Endothelial cell of umbilical vein (primary cell): ENCODE data around the gene TRIM37. TPM values are rescaled to one million over a fixed set of nuclear protein-coding genes. Genes with fewer than 3 reads are reported as not detected.

Experiments used
- BruUV-seq: library from RNA; stranded (reverse); fragments of 400-500 nt; replicated peaks from 2 replicates; lab custom pipeline; 2021; lab: Mats Ljungman, UMichigan
- CTCF ChIA-PET: fragments of 300-600, 350-600 bp; sonication (Branson Sonifier 250); formaldehyde crosslinking; loops from one replicate; lab custom pipeline; 2021; ENCODE audit warnings: antibody characterized with exemption, inconsistent platforms; lab: Charles Lee
- POLR2A ChIA-PET: fragments of 300-600, 350-600 bp; sonication (Branson Sonifier 250); formaldehyde crosslinking; loops from one replicate; lab custom pipeline; 2021; ENCODE audit warnings: antibody characterized with exemption, inconsistent platforms; lab: Charles Lee
- DNase-seq: peaks from one replicate; pipeline ENCODE4 v3.0.0-alpha.2; 2011; ENCODE audit warnings: low read depth, low spot score
- FAIRE-seq: peaks from 2 replicates; lab custom pipeline; 2011; peaks lifted over from hg19 to GRCh38; lab: Jason Lieb, UNC
- H2AFZ ChIP-seq: 2 replicates; pipeline ENCODE4 v1.6.0; 2012; ENCODE audit warnings: low read depth, low read length, control low read depth, inconsistent platforms
- H3K27ac ChIP-seq: 2 replicates; pipeline ENCODE4 v1.5.1; 2011; ENCODE audit warnings: low read depth, mild to moderate bottlenecking, control low read depth, low read length, moderate library complexity; ENCODE audit not compliant: insufficient read depth
- H3K27me3 ChIP-seq, 2 experiments: 2 replicates each; pipeline versions ENCODE4 v1.6.0 to v1.6.1; 2011; ENCODE audit warnings: low read length in 2 of 2, mixed read lengths in 1 of 2; ENCODE audit not compliant: control insufficient read depth in 2 of 2, insufficient read depth in 2 of 2
- H3K36me3 ChIP-seq, 2 experiments: 2 replicates in 1 of 2; 3 replicates in 1 of 2; pipeline ENCODE4 v1.5.1; 2011; ENCODE audit warnings: low read length in 2 of 2, mild to moderate bottlenecking in 1 of 2, moderate library complexity in 1 of 2; ENCODE audit not compliant: control insufficient read depth in 2 of 2, insufficient read depth in 2 of 2; ENCODE audit errors: extremely low read depth in 1 of 2
- H3K4me1 ChIP-seq: 3 replicates; pipeline ENCODE4 v1.5.1; 2011; ENCODE audit warnings: mild to moderate bottlenecking, low read length; ENCODE audit not compliant: control insufficient read depth, insufficient read depth; ENCODE audit errors: extremely low read depth
- H3K4me2 ChIP-seq: 2 replicates; pipeline ENCODE4 v1.6.1; 2011; ENCODE audit warnings: low read length, control low read depth, mixed read lengths; ENCODE audit not compliant: insufficient read depth
- H3K4me3 ChIP-seq, 3 experiments: fragments of 200-600 bp in 1 of 3; sonication (generic), shearing (Covaris generic) in 1 of 3; replicated peaks in 1 of 3; 2 replicates each; pipeline ENCODE4 v1.5.1; 2011 to 2016; ENCODE audit warnings: control low read depth in 3 of 3, low read length in 3 of 3, mild to moderate bottlenecking in 2 of 3, inconsistent platforms in 1 of 3, low read depth in 1 of 3, moderate library complexity in 1 of 3; ENCODE audit not compliant: insufficient read depth in 1 of 3
- H3K79me2 ChIP-seq: 2 replicates; pipeline ENCODE4 v1.6.0; 2012; ENCODE audit warnings: low read length, inconsistent platforms; ENCODE audit not compliant: control insufficient read depth, insufficient read depth
- H3K9ac ChIP-seq: replicated peaks from 2 replicates; pipeline ENCODE3; 2011; ENCODE audit warnings: low read length, control low read depth; ENCODE audit not compliant: insufficient read depth; ENCODE audit errors: extremely low read depth
- H3K9me1 ChIP-seq: replicated peaks from 3 replicates; pipeline ENCODE4 v1.6.0; 2011; ENCODE audit warnings: mild to moderate bottlenecking, low read length; ENCODE audit not compliant: control insufficient read depth, insufficient read depth; ENCODE audit errors: extremely low read depth
- H3K9me3 ChIP-seq: replicated peaks from 2 replicates; pipeline ENCODE4 v1.5.1; 2012; ENCODE audit warnings: low read length, inconsistent platforms; ENCODE audit not compliant: control insufficient read depth, insufficient read depth
- H4K20me1 ChIP-seq: replicated peaks from 2 replicates; pipeline ENCODE3; 2011; ENCODE audit warnings: mild to moderate bottlenecking, low read length; ENCODE audit not compliant: control insufficient read depth, insufficient read depth; ENCODE audit errors: extremely low read depth
- FOS ChIP-seq: IDR thresholded peaks from 2 replicates; pipeline ENCODE4 v1.6.1; 2011; ENCODE audit warnings: mild to moderate bottlenecking, low read length, moderate library complexity, borderline replicate concordance; ENCODE audit not compliant: insufficient read depth
- MYC ChIP-seq: IDR thresholded peaks from one replicate; pipeline ENCODE4 v1.6.1; 2011; ENCODE audit warnings: mild to moderate bottlenecking, low read depth, low read length
- POLR2A ChIP-seq: IDR thresholded peaks from 2 replicates; pipeline ENCODE4 v1.6.1; 2012; ENCODE audit warnings: low read depth, mild to moderate bottlenecking, control low read depth, low read length
- dilution Hi-C: fragments of 300-500 bp; cut with MboI; formaldehyde crosslinking; loops from one replicate; pipeline ENCODE4 v1.15.0; 2019; ENCODE audit warnings: low sequenced_read_pairs; ENCODE audit not compliant: extremely low pct_ligation_motif_present
- intact Hi-C: fragments of 100-400 bp; cut with micrococcal nuclease; formaldehyde crosslinking; loops from one replicate; pipeline ENCODE4 v1.10.0; 2022
- polyA plus RNA-seq, 4 experiments: library from polyadenylated mRNA; depleted of rRNA in 3 of 4; stranded (reverse) in 3 of 4; unstranded in 1 of 4; fragments of >200 nt; gene quantifications; 2 replicates each; pipeline versions ENCODE4 v1.2.1 to v1.2.3, GENCODE V29; 2011 to 2012; ENCODE audit warnings: missing spikeins in 1 of 4
- total RNA-seq: library from RNA; stranded (reverse); gene quantifications from 2 replicates; pipeline ENCODE4 v1.2.3, GENCODE V29; 2021
- TF ChIP-seq, protein P1 (sequence below): IDR thresholded peaks from 2 replicates; pipeline ENCODE4 v1.6.1; 2011; ENCODE audit not compliant: insufficient read depth, insufficient read length
- TF ChIP-seq, protein P2 (sequence below), 2 donors: IDR thresholded peaks; 1 replicate in 1 of 2; 2 replicates in 1 of 2; pipeline ENCODE4 v1.5.1; 2011; ENCODE audit warnings: low read length in 2 of 2, mild to moderate bottlenecking in 2 of 2, moderate library complexity in 2 of 2, control low read depth in 1 of 2, inconsistent platforms in 1 of 2, low read depth in 1 of 2; ENCODE audit not compliant: insufficient read depth in 1 of 2; ENCODE audit errors: extremely low read depth in 1 of 2

Gene TRIM37
- total and polyA plus RNA-seq, 2 donors (not counting 3 experiments of a cell fraction or from before 2014, with no cell fraction given) = 18.8 to 41.9 TPM

DNA sequence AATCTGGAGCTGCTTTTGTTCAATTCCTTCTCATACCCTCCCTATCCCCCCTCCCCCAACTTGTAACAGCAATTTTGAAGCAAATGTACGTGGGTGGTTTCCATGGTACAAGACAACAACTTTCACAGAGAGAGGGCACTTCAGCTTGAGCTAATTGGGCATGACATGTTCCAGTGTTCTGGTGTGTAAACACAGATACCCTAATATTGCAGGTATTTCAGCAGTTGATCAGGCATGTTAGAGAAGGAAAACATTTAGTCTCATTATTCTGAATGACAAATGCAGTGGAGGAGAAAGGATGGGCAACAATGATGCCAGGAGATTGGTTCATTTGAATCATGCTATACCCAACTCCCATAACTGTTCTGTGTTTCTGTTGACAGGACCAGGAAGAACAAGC lies 137.5 kb downstream of the TRIM37 start:
- no peaks in the 10 kb centered on the region for H3K9me3 ChIP-seq
- no peak overlapping the region for H3K4me2 ChIP-seq
- BruUV-seq = no TSS peak
- H3K4me1 ChIP-seq = no peaks in the 10 kb centered on the region
- H3K4me3 ChIP-seq = no peak overlapping the region
- no peaks in the 10 kb centered on the region for H3K9me1 ChIP-seq
- no peaks in the 10 kb centered on the region for H4K20me1 ChIP-seq
- H3K36me3 ChIP-seq = no peaks in the 10 kb centered on the region
- no peak overlapping the region for H3K9ac ChIP-seq
- no peaks in the 10 kb centered on the region for H3K79me2 ChIP-seq
- DNase-seq = no peak
- ChIA-PET POLR2A (no interaction called here), CTCF (no interaction called here)
- dilution Hi-C loops (no loop called here), intact Hi-C loops (no loop called here)
- FAIRE-seq = no peak
- no peaks in the 10 kb centered on the region for H3K27me3 ChIP-seq
- TF ChIP-seq MYC = no peak
- TF ChIP-seq, protein P1, sequence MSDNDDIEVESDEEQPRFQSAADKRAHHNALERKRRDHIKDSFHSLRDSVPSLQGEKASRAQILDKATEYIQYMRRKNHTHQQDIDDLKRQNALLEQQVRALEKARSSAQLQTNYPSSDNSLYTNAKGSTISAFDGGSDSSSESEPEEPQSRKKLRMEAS = no peak
- no peak for TF ChIP-seq FOS
- no peak for TF ChIP-seq POLR2A
- no peak overlapping the region for H3K27ac ChIP-seq
- H2AFZ ChIP-seq = no peak overlapping the region

DNA sequence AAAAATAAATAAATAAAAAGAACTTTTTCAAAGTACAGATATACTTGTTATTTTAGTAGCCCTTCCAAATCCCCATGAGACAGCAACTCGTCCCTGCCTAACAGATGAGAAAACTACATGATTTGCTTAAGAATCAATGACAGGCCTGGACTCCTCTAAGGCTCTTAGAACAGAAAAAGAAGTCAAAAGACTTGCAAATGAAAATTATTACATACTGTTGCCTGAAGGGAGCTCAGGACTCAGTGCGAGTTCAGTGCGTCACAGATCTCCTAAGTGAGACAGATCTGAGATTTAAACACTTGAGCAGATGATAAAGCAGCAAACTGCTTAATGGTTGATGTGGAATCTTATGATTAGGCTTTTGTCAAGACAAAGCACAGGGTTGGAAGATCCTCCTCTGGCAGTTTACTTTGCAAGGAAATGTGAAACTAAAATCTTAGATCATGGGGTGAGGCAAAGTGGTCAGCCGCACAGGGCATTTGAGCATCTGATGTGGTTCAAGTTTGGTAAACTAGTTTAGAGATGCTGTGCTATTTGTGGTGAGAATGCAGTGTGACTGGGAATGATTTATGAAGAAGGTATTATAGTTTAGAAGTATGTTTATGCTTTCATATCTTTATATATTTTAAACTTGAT lies 138.1 kb downstream of the TRIM37 start:
- Histone ChIP-seq H4K20me1 (no peaks in the 10 kb centered on the region), H3K27me3 (no peaks in the 10 kb centered on the region), H3K4me2 (no peak overlapping the region), H3K9me3 (no peaks in the 10 kb centered on the region), H3K79me2 (no peaks in the 10 kb centered on the region), H3K9ac (no peak overlapping the region), H3K27ac (no peak overlapping the region), H2AFZ (no peak overlapping the region), H3K4me3 (no peak overlapping the region), H3K9me1 (no peaks in the 10 kb centered on the region), H3K4me1 (no peaks in the 10 kb centered on the region), H3K36me3 (no peaks in the 10 kb centered on the region)
- DNase-seq (no peak), FAIRE-seq (no peak)
- intact Hi-C loops = no loop called here
- ChIA-PET POLR2A (no interaction called here), CTCF (no interaction called here)
- BruUV-seq = no TSS peak
- dilution Hi-C loops = no loop called here
- no peak for TF ChIP-seq FOS
- TF ChIP-seq, protein P2, sequence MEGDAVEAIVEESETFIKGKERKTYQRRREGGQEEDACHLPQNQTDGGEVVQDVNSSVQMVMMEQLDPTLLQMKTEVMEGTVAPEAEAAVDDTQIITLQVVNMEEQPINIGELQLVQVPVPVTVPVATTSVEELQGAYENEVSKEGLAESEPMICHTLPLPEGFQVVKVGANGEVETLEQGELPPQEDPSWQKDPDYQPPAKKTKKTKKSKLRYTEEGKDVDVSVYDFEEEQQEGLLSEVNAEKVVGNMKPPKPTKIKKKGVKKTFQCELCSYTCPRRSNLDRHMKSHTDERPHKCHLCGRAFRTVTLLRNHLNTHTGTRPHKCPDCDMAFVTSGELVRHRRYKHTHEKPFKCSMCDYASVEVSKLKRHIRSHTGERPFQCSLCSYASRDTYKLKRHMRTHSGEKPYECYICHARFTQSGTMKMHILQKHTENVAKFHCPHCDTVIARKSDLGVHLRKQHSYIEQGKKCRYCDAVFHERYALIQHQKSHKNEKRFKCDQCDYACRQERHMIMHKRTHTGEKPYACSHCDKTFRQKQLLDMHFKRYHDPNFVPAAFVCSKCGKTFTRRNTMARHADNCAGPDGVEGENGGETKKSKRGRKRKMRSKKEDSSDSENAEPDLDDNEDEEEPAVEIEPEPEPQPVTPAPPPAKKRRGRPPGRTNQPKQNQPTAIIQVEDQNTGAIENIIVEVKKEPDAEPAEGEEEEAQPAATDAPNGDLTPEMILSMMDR (IDR thresholded peaks at IDR 0.05; ENCODE audit: extremely low read depth in 1 of 2, insufficient read depth in 1 of 2, low read depth in 1 of 2, low read length in 2 of 2) = no peak
- TF ChIP-seq MYC = no peak
- no peak for TF ChIP-seq POLR2A
